Panc1 (cell line): ENCODE data around the gene ITGA4. TPM values are rescaled to one million over a fixed set of nuclear protein-coding genes. Genes with fewer than 3 reads are reported as not detected.

ENCODE experiments used
- ATAC-seq: fragments of 200-7000 bp; cut with Tn5 transposase; 2 replicates; pipeline ENCODE4 v1.9.1; 2020; ENCODE audit warnings: mild to moderate bottlenecking, moderate library complexity
- BruUV-seq: library from RNA; stranded (reverse); fragments of 400-500 nt; replicated peaks from 2 replicates; lab custom pipeline; 2021; lab: Mats Ljungman, UMichigan
- CTCF ChIA-PET: fragments of 300-600 bp; sonication (Branson Sonifier 250); formaldehyde crosslinking; loops from one replicate; lab custom pipeline; 2022; ENCODE audit warnings: antibody characterized with exemption; lab: Charles Lee
- POLR2A ChIA-PET: fragments of 300-600 bp; sonication (Branson Sonifier 250); formaldehyde crosslinking; loops from one replicate; lab custom pipeline; 2022; ENCODE audit warnings: antibody characterized with exemption; lab: Charles Lee
- DNase-seq: peaks from one replicate; pipeline ENCODE4 v3.0.0-alpha.2; 2010; ENCODE audit warnings: low read depth, low spot score
- H3K27ac ChIP-seq: 2 replicates; pipeline ENCODE4 v1.5.1; 2011; ENCODE audit warnings: mild to moderate bottlenecking, low read length, inconsistent platforms
- H3K27me3 ChIP-seq: fragments of 200-500 bp; sonication (Bioruptor generic); 2 replicates; pipeline ENCODE4 v1.6.0; 2014; ENCODE audit warnings: low read length, inconsistent platforms; ENCODE audit not compliant: control insufficient read depth, insufficient read depth
- H3K36me3 ChIP-seq: fragments of 200-500 bp; sonication (Bioruptor generic); 2 replicates; pipeline ENCODE4 v1.5.1; 2014; ENCODE audit warnings: inconsistent platforms, mild to moderate bottlenecking, low read length, moderate library complexity; ENCODE audit not compliant: control insufficient read depth, insufficient read depth
- H3K4me1 ChIP-seq: 2 replicates; pipeline ENCODE4 v1.5.1; 2011; ENCODE audit warnings: inconsistent platforms, mild to moderate bottlenecking, low read length, moderate library complexity; ENCODE audit not compliant: control insufficient read depth, insufficient read depth
- H3K4me3 ChIP-seq, 2 experiments: 2 replicates each; pipeline ENCODE4 v1.5.1; 2011 to 2012; ENCODE audit warnings: low read depth in 2 of 2, low read length in 2 of 2, mild to moderate bottlenecking in 2 of 2, inconsistent platforms in 1 of 2, moderate library complexity in 1 of 2
- H3K9me3 ChIP-seq: fragments of 200-500 bp; sonication (Bioruptor generic); 2 replicates; pipeline ENCODE4 v1.5.1; 2014; ENCODE audit warnings: low read depth, mild to moderate bottlenecking, inconsistent platforms, low read length, moderate library complexity; ENCODE audit not compliant: control insufficient read depth, insufficient read depth
- POLR2AphosphoS5 ChIP-seq: IDR thresholded peaks from 2 replicates; pipeline ENCODE4 v1.6.1; 2012; ENCODE audit warnings: mild to moderate bottlenecking, low read depth, low read length, moderate library complexity
- SIN3A ChIP-seq: IDR thresholded peaks from 2 replicates; pipeline ENCODE4 v1.6.1; 2012; ENCODE audit warnings: low read depth, mild to moderate bottlenecking, low read length, moderate library complexity, borderline replicate concordance; ENCODE audit not compliant: insufficient read depth
- TCF7L2 ChIP-seq: IDR thresholded peaks from 2 replicates; pipeline ENCODE4 v1.6.1; 2011; ENCODE audit warnings: mild to moderate bottlenecking, low read depth, low read length, inconsistent platforms
- in situ Hi-C: cut with HindIII; loops from 2 replicates; pipeline ENCODE4 v1.10.0; 2016; ENCODE audit warnings: low sequenced_read_pairs, low pct_unique_long_range_greater_than_20kb
- intact Hi-C: fragments of 100-400 bp; cut with micrococcal nuclease; formaldehyde crosslinking; loops from one replicate; pipeline ENCODE4 v1.10.0; 2022; ENCODE audit not compliant: unreplicated experiment
- total RNA-seq: library from RNA; stranded (reverse); gene quantifications from one replicate; pipeline ENCODE4 v1.2.1, GENCODE V29; 2021; ENCODE audit not compliant: unreplicated experiment
- TF ChIP-seq, protein P1 (sequence below), 2 experiments: IDR thresholded peaks; 2 replicates each; pipeline ENCODE4 v1.6.1; 2011 to 2012; ENCODE audit warnings: low read depth in 2 of 2, control low read depth in 1 of 2, low read length in 1 of 2, mild to moderate bottlenecking in 1 of 2, moderate library complexity in 1 of 2; ENCODE audit not compliant: insufficient read depth in 1 of 2
- TF ChIP-seq, protein P2 (sequence below): fragments of 450-650 bp; IDR thresholded peaks from 2 replicates; pipeline ENCODE4 v1.5.1; 2017; ENCODE audit warnings: mild to moderate bottlenecking

Gene ITGA4
- total RNA-seq, 1 experiment from 2014 or later, result 0.36 TPM

DNA sequence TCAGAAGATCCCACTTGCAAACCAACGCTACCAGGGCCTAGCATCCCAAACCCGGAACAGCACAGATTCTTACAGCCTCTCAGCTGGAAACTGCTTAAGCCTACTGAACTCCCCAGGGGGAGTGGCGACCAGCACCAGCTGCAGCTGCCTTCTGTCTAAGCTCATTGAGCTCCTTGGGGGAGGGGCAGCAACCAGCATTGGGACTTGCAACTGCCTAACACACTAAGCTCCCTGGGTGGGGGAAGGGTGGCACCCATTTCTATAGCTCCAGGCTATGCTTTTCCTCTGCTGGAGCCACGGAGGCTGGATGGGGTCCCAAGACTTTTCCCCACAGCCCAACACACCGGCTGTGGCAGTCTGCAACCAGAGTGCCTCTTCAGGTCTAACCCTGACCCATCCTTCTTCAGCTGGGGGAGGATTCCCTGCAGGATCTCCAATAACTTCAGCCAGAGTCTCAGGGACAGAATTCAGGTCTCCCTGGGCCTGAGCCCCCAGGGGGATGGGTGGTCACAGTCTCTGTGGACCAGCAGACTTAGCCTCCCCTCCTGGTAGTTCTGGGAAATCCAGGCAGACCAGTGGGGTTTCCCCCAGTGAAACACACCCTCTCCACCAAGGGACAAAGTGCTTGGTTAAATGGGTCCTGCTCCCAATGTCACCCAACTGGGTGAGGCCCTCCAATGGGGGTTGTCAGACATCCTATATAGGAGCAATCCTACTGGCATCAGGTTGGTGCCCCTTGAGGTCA is 45.9 kb upstream of the ITGA4 start:
- TF ChIP-seq POLR2AphosphoS5, result no peak
- DNase-seq (no peak), ATAC-seq (no peak)
- Histone ChIP-seq H3K4me1 (no peaks in the 10 kb centered on the region), H3K27ac (no peak overlapping the region), H3K27me3 (no peaks in the 10 kb centered on the region), H3K9me3 (no peaks in the 10 kb centered on the region), H3K4me3 (no peak overlapping the region), H3K36me3 (no peaks in the 10 kb centered on the region)
- in situ Hi-C loops, result no loop called here
- no TSS peak for BruUV-seq
- ChIA-PET POLR2A (no interaction called here), CTCF (no interaction called here)
- intact Hi-C loops, result no loop called here

DNA sequence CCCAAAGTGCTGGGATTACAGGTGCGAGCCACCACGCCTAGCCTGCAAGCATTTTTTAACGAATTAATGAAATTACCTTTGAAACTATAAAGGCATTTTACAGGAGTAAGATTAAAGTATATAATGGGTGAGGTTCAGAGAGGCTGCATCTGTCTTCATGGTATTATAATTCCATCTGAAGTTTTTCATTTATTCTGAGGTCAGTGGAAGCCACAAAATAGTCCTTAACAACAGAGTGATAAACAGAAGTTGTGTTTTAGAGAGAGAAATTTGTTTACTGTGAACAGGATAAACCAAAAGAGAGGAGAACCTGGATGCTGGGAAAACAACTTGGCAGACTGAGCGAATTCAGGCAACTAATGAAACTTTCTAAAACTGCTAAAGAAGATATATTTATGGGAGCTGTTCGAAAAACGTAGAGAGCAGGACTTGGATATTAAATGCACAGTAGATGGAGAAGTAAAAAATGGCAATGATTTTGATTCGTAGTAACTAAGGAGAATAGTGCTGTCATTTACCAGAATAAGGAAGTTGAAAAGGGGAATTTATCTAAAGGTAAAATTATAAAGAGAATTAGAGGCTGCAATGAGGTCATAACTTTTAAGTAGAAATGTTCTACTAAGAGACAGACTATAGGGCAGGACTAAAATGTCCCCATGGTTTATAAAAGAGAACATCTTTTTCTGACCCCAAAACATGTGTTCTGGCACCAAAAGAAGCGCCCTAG is 37.9 kb upstream of the ITGA4 start:
- CTCF ChIA-PET, result no interaction called here

More for the DNA sequence above, 37.9 kb upstream of the ITGA4 start:
- no peak for DNase-seq
- Histone ChIP-seq H3K27ac (no peak overlapping the region), H3K4me3 (no peak overlapping the region), H3K9me3 (no peaks in the 10 kb centered on the region), H3K36me3 (no peaks in the 10 kb centered on the region), H3K4me1 (no peaks in the 10 kb centered on the region), H3K27me3 (no peaks in the 10 kb centered on the region)
- intact Hi-C loops, result no loop called here
- no peak for ATAC-seq
- no TSS peak for BruUV-seq
- POLR2A ChIA-PET, result no interaction called here
- in situ Hi-C loops, result no loop called here
- TF ChIP-seq TCF7L2 (no peak), SIN3A (no peak), POLR2AphosphoS5 (no peak)
- TF ChIP-seq, protein P1, sequence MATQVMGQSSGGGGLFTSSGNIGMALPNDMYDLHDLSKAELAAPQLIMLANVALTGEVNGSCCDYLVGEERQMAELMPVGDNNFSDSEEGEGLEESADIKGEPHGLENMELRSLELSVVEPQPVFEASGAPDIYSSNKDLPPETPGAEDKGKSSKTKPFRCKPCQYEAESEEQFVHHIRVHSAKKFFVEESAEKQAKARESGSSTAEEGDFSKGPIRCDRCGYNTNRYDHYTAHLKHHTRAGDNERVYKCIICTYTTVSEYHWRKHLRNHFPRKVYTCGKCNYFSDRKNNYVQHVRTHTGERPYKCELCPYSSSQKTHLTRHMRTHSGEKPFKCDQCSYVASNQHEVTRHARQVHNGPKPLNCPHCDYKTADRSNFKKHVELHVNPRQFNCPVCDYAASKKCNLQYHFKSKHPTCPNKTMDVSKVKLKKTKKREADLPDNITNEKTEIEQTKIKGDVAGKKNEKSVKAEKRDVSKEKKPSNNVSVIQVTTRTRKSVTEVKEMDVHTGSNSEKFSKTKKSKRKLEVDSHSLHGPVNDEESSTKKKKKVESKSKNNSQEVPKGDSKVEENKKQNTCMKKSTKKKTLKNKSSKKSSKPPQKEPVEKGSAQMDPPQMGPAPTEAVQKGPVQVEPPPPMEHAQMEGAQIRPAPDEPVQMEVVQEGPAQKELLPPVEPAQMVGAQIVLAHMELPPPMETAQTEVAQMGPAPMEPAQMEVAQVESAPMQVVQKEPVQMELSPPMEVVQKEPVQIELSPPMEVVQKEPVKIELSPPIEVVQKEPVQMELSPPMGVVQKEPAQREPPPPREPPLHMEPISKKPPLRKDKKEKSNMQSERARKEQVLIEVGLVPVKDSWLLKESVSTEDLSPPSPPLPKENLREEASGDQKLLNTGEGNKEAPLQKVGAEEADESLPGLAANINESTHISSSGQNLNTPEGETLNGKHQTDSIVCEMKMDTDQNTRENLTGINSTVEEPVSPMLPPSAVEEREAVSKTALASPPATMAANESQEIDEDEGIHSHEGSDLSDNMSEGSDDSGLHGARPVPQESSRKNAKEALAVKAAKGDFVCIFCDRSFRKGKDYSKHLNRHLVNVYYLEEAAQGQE (IDR thresholded peaks at IDR 0.05; ENCODE audit: insufficient read depth in 1 of 2, low read depth in 2 of 2, low read length in 1 of 2), result no peak
- TF ChIP-seq, protein P2, sequence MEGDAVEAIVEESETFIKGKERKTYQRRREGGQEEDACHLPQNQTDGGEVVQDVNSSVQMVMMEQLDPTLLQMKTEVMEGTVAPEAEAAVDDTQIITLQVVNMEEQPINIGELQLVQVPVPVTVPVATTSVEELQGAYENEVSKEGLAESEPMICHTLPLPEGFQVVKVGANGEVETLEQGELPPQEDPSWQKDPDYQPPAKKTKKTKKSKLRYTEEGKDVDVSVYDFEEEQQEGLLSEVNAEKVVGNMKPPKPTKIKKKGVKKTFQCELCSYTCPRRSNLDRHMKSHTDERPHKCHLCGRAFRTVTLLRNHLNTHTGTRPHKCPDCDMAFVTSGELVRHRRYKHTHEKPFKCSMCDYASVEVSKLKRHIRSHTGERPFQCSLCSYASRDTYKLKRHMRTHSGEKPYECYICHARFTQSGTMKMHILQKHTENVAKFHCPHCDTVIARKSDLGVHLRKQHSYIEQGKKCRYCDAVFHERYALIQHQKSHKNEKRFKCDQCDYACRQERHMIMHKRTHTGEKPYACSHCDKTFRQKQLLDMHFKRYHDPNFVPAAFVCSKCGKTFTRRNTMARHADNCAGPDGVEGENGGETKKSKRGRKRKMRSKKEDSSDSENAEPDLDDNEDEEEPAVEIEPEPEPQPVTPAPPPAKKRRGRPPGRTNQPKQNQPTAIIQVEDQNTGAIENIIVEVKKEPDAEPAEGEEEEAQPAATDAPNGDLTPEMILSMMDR, result no peak
